Hepatocyte (in vitro differentiated cells): ENCODE measurements around the gene PAOX.

Experiments used
- CTCF ChIP-seq: fragments of 200-600 bp; sonication (generic); IDR thresholded peaks from 2 replicates; pipeline ENCODE4 v1.5.1; 2016; ENCODE audit warnings: antibody characterized with exemption, mild to moderate bottlenecking; ENCODE audit not compliant: poor library complexity
- EZH2 ChIP-seq: fragments of 200-600 bp; sonication (generic); IDR thresholded peaks from 2 replicates; pipeline ENCODE4 v1.6.1; 2016; ENCODE audit warnings: antibody characterized with exemption, mild to moderate bottlenecking, borderline replicate concordance
- EZH2phosphoT487 ChIP-seq: fragments of 200-600 bp; sonication (generic); IDR thresholded peaks from one replicate; pipeline ENCODE4 v1.6.1; 2018; ENCODE audit warnings: antibody characterized with exemption, mild to moderate bottlenecking, low read depth, moderate library complexity; ENCODE audit not compliant: unreplicated experiment, severe bottlenecking

- TF ChIP-seq CTCF, result no peak
- no peak for TF ChIP-seq EZH2
- TF ChIP-seq EZH2phosphoT487, result no peak
These were observed 21.5 kb upstream of the PAOX start, which contains the start of gene FUOM for GRCh38 chr10:133357285-133358161.
